ENCODE data around the gene SLX9.

Gene SLX9

GRCh38 chr21:44954281-44954771 is 14.5 kb downstream of the SLX9 start:
- Histone ChIP-seq H3K4me3 (ENCODE audit: low read depth, low read length) (no peak overlapping the region), H3K9me3 (no peaks in the 10 kb centered on the region), H3K27me3 (no peaks in the 10 kb centered on the region), H3K36me3 (peaks cover 74% of the 10 kb centered on the region), H3K4me1 (no peaks in the 10 kb centered on the region)
- DNase-seq, result no peak
- TF ChIP-seq, protein P1, sequence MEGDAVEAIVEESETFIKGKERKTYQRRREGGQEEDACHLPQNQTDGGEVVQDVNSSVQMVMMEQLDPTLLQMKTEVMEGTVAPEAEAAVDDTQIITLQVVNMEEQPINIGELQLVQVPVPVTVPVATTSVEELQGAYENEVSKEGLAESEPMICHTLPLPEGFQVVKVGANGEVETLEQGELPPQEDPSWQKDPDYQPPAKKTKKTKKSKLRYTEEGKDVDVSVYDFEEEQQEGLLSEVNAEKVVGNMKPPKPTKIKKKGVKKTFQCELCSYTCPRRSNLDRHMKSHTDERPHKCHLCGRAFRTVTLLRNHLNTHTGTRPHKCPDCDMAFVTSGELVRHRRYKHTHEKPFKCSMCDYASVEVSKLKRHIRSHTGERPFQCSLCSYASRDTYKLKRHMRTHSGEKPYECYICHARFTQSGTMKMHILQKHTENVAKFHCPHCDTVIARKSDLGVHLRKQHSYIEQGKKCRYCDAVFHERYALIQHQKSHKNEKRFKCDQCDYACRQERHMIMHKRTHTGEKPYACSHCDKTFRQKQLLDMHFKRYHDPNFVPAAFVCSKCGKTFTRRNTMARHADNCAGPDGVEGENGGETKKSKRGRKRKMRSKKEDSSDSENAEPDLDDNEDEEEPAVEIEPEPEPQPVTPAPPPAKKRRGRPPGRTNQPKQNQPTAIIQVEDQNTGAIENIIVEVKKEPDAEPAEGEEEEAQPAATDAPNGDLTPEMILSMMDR (IDR thresholded peaks at IDR 0.05; ENCODE audit: low read depth, low read length), result no peak

DNA sequence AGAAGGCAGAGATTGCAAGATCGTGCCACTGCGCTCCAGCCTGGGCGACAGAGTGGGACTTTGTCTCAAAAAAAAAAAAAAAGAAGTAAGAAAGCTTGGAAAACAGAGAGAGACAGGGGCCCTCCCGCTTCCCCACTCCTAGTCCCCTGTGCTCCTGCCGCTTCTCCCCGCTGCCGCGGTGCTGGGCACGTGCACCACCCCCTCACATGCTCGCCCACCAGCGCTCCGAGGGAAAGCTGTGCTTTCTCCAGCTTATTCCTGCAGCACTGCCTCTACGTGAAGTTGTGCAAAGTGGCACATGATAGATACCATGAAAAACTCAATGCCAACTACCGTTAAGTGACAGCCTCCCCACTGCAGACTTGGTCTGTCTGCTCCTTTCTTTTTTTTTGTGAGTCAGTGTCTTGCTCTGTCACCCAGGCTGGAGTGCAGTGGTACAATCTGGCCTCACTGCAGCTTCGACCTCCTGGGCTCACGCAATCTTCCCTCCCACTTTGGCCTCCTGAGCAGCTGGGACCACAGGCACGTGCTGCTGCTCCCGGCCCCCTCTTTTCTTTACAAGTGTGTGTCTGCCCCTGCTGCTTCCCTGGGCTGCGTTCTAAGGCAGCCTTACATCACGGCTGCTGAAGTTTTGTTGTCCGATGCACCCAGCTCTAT is 15.4 kb downstream of the SLX9 start:
- TF ChIP-seq, protein P1 (IDR thresholded peaks at IDR 0.05; ENCODE audit: low read depth, low read length), result no peak
- H3K4me1 ChIP-seq, result no peaks in the 10 kb centered on the region
- no peaks in the 10 kb centered on the region for H3K27me3 ChIP-seq
- DNase-seq, result no peak
- H3K9me3 ChIP-seq, result no peaks in the 10 kb centered on the region
- no peak overlapping the region for H3K4me3 ChIP-seq (ENCODE audit: low read depth, low read length)
- H3K36me3 ChIP-seq, result peaks cover 77% of the 10 kb centered on the region

DNA sequence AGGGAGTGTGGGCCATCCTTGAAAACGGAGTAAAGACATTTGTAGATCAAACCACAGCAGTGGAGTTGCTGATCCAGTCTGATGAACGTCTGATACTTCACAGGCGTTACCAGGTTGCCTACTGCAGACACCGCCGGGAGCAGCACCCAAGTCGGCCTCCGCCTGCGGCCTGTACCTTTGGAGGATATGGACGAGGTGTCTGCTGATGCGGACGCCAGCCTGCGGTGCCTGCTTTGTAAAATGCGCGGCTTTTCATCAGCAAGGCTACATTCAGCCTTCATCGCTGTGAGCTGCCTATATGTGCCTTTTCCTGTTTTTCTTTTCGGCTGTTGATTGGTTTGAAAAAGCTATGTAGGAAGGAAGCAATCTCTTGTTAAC is 16.0 kb downstream of the SLX9 start:
- H3K4me1 ChIP-seq, result no peaks in the 10 kb centered on the region
- peaks cover 78% of the 10 kb centered on the region for H3K36me3 ChIP-seq
- H3K9me3 ChIP-seq, result no peaks in the 10 kb centered on the region
- no peaks in the 10 kb centered on the region for H3K27me3 ChIP-seq
- no peak for DNase-seq
- H3K4me3 ChIP-seq (ENCODE audit: low read depth, low read length), result no peak overlapping the region
- TF ChIP-seq, protein P1 (IDR thresholded peaks at IDR 0.05; ENCODE audit: low read depth, low read length), result no peak

- no peak for DNase-seq
- H3K9me3 ChIP-seq, result no peaks in the 10 kb centered on the region
- no peaks in the 10 kb centered on the region for H3K4me1 ChIP-seq
- no peak overlapping the region for H3K4me3 ChIP-seq (ENCODE audit: low read depth, low read length)
- H3K36me3 ChIP-seq, result peaks cover 78% of the 10 kb centered on the region
- H3K27me3 ChIP-seq, result no peaks in the 10 kb centered on the region
- TF ChIP-seq, protein P1 (IDR thresholded peaks at IDR 0.05; ENCODE audit: low read depth, low read length), result no peak
These were observed 16.7 kb downstream of the SLX9 start for GRCh38 chr21:44956356-44957046.

GRCh38 chr21:44957047-44957831 is 17.4 kb downstream of the SLX9 start:
- Histone ChIP-seq H3K9me3 (no peaks in the 10 kb centered on the region), H3K4me1 (no peaks in the 10 kb centered on the region), H3K27me3 (no peaks in the 10 kb centered on the region), H3K36me3 (peaks cover 81% of the 10 kb centered on the region), H3K4me3 (ENCODE audit: low read depth, low read length) (no peak overlapping the region)
- DNase-seq, result no peak
- TF ChIP-seq, protein P1 (IDR thresholded peaks at IDR 0.05; ENCODE audit: low read depth, low read length), result no peak
